Fibroblast of gingiva (primary cell): ENCODE data around the gene CENPE.
A peak's percentile ranks its signal among the peaks of the same experiment; 100 is the strongest.
"Not testable (repeated sequence)": the region's sequence is repeated elsewhere in the genome, so short reads cannot be mapped to it uniquely, and the experiment has no call there.

Experiments
- DNase-seq: peaks from one replicate; pipeline ENCODE4 v3.0.0-alpha.2; 2011; ENCODE audit warnings: low read depth

Gene CENPE

DNA sequence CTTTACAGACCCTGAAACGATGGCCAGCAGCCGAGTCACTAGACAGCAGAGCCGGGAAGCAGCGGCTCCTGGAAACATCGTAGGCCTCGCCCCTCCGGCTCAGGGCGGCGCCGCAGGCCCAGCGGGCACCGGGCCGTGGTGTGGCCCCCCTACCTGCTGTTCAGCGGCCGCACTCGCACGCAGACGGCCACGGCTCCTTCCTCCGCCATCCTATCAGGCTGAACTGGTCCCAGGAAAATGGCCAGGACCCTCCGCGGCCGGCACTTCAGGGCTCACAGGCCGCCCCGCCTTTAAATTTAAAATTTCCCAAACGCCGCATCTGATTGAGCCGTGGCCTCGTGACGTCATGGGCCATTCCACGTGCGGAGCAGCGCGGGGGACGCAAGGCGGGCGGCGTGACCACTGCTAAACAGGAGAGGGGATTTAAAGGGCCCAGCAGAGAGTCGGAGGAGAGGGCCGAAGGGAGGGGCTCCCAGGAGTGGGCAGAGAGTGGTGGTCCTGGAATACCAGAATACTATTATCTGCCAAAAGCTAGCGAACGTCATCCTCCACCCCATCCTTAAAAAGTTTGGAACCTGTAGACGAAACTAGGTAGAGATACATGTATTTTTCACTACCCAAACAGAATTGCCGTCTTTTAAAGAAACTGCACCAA is at the start of gene CENPE:
CENPE (minus strand) TSS at position 233 of the 655 bp plus-strand sequence; CDS start at position 209, 24 bp downstream.
- peak; percentile 84 for DNase-seq

GRCh38 chr4:103244251-103244650 is 46.1 kb upstream of the CENPE start:
- no peak for DNase-seq

GRCh38 chr4:103230938-103231337 is 32.8 kb upstream of the CENPE start:
- DNase-seq = not testable (repeated sequence)

GRCh38 chr4:103223556-103223955 is 25.4 kb upstream of the CENPE start:
- not testable (repeated sequence) for DNase-seq

DNA sequence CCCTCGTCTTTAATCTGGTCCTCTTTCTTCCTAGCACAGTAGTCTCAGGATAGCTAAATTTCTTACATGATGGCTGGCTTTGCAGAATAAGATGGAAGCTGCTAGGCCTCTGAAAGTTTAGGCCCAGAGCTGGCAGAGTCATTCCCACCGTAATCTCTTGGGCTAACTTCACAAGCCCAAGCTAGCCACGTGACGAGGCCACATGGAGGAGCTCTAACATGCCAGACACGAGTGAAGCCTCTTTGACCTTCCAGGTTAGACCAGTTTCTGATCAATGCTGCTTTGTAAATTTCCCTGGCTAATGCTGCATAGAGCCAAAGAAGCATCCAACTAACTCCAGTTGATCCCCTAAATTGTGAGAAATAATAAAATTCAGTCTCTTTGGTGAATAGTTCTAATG is 9.5 kb upstream of the CENPE start:
- no peak for DNase-seq

- DNase-seq = peak; percentile 6
These were observed 6.0 kb upstream of the CENPE start for GRCh38 chr4:103204111-103204510.

- no peak for DNase-seq
These were observed 3.6 kb upstream of the CENPE start for GRCh38 chr4:103201724-103202123.

DNA sequence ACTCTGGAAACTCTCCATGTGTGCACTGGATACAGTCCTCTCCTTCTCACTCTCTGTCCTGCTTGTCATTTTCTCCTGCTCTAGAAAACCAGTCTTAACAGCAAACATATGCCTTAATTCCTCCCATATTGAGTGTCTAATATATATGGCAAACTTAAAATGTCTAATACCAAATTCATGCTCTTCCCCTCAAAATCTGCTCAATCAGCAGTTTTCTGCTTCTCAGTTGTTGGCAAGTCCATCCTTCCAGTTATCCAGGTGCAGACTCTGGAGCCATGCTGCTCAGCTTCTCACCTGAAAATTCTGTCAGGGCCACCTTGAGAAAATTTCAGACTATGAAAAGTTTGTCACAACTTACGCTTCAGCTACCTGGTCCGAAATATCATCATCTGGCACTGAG is 3.1 kb upstream of the CENPE start:
- DNase-seq = no peak

- DNase-seq = no peak
These were observed 866 bp upstream of the CENPE start for GRCh38 chr4:103199009-103199408.

GRCh38 chr4:103197765-103198110 is 405 bp downstream of the CENPE start:
- DNase-seq = no peak

- DNase-seq = no peak
These were observed 4.7 kb downstream of the CENPE start for GRCh38 chr4:103193457-103193856.

DNA sequence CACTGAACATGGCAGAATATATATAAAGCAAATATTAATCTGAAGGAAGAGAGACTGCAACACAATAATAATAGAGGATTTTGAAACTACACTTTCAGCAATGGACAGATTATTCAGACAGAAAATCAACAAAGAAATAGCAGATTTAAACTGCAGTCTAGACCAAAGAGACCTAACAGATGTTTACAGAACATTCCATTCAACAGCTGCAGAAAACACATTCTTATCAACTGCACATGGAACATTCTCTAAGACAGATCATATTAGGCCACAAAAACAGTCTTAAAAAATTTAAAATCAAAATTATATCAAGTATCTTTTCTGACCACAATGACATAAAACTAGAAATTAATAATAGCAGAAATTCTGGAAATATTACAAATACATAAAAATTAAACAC is 27.1 kb downstream of the CENPE start:
- DNase-seq = no peak

GRCh38 chr4:103169750-103170149 is 28.4 kb downstream of the CENPE start:
- DNase-seq = not testable (repeated sequence)

- DNase-seq = no peak
These were observed 29.1 kb downstream of the CENPE start for GRCh38 chr4:103168993-103169392.

DNA sequence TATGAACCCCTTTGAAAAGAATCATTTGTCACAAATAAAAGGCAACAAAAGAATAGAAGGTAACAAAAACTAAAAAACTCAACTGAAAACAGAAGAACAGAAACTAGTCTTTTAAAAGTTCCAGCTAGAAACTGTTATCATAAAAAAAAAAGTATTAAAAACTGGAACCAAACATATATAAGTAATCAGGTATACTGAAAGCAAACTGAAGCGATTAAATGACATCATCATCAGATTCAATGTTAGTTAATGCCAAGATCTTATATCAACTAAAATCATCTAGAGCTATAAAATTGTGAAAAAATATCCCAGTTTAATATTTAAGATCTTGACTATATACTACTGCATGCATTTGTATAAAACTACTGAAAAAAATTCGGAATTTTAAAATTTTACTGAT is 36.0 kb downstream of the CENPE start:
- DNase-seq = no peak

DNA sequence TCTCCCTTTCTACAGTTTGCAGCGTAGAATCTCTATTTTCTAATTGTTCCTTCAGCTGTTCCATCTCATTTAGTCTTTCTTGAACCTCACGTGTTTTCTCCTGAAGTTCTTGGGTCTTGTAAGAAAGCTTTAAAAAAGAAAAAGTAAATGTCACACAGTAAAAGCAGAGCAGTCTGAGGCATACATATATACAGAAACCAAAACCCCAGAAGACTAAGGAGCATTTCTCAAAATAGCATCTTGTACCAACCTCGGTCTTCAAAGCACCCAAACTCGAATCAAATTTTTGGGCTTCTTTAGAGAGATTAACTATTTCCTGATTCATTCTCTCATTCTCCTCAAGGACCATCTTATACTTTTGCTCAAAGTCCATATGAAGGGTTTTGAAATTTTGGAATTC is 39.4 kb downstream of the CENPE start:
- DNase-seq = no peak

DNA sequence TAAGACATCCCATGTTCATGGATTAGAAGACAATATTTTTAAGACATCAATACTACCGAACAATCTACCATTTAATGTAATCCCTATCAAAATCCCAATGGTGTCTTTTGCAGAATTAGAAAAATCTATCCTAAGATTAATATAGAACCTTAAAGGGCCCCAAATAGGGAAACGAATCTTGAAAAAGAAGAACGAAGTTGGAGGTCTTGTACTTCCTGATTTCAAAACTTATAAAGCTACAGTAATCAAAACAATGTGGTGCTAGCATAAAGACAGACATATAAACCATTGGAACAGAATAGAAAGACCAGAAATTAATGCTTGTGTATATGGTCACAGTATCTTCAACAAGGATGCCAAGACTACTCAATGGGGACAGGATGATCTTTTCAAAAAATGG is 42.0 kb downstream of the CENPE start:
- DNase-seq = no peak

DNA sequence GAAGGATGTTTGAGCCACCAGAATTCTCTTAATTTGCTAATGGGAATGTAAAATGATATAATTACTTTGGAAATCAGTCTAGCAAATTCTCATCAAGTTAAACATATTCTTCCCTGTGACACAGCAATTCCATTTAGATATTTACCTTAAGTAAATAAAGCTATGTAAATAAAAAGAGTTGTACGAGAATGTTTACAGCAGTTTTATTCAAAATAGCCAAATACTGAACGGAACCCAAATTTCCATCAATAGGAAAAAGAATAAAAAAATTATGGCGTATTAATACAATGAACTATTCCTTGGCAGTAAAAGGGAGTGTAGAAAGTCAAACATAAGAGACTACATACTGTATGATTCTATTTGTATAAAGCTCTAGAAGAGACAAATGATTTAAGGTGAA is 45.8 kb downstream of the CENPE start:
- DNase-seq = no peak

DNA sequence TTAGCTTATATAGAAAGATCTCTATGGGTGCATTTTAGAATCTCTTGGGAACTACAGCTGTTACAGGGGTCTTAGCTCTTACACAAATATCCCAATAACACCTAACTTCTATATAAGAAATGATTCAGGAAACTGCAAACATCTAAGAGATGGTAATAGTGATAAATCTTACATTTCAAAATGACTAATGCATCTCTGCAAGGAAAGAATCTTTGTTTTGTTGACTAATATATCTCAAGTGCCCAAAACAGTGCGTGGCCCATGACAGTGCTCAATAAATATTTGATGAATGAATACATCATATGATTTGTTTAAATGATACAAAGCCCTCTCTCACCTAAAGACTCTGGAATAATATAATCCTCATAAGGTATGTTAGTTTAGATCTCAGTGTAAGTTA is 47.5 kb downstream of the CENPE start:
- DNase-seq = no peak

DNA sequence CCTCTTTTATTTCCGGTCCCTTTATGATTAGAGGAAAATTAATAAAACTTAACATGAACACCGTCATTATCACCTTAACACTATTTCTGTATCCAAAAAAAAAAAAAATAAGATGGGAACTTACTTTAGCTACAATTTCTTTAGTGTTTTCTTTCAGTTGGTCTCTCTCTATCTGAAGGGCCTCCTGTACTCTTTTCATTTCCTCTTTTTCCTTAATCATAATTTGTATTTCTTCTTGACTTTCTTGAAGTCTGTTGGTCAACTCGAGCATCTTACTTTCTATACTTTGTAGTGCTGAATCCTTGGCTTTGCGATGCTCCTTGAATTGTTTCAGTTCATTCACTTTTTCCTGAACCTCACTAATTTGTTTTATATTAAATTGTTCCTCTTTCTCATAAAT is 53.2 kb downstream of the CENPE start:
- no peak for DNase-seq

- no peak for DNase-seq
These were observed 60.7 kb downstream of the CENPE start for GRCh38 chr4:103137446-103137827.

- no peak for DNase-seq
These were observed 61.3 kb downstream of the CENPE start for GRCh38 chr4:103136671-103137445.

- DNase-seq = no peak
These were observed 69.0 kb downstream of the CENPE start for GRCh38 chr4:103129174-103129573.

DNA sequence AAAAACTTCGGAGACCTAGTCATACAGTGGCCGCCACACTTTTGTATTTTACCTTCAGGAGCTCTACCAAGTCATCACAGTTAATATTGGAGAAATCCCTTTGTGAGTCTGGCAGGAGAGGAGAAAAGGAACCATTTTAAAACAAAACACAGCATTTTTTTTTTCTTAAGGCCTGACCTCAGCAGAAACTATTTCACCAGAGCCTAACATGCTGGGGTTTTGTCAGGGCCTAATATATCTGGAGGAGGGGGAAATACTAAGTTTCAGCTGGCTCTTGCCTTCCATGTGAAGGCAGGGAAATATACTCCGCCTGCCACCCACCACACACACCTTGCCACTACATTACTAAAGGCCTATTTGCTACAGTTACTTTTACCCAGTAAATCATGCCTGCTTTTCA is 72.0 kb downstream of the CENPE start:
- no peak for DNase-seq
